ENCODE data around the gene TMEM51. TPM values are rescaled to one million over a fixed set of nuclear protein-coding genes. Genes with fewer than 3 reads are reported as not detected.

Gene TMEM51
- total RNA-seq, 4 donors from 2014 or later: 9.3 to 14.1 (median 11.6) TPM

GRCh38 chr1:15254559-15254958 is 101.0 kb downstream of the TMEM51 start:
- no peak for DNase-seq (ENCODE audit: low spot score in 2 of 2)
- TF ChIP-seq CTCF (IDR thresholded peaks at IDR 0.05) (no peak), EP300 (IDR thresholded peaks at IDR 0.05) (no peak), POLR2A (IDR thresholded peaks at IDR 0.05) (no peak)
- Histone ChIP-seq H3K36me3 (no peaks in the 10 kb centered on the region), H3K4me3 (no peak overlapping the region), H3K4me1 (no peaks in the 10 kb centered on the region), H3K27me3 (peaks cover 0 to 3% of the 10 kb centered on the region in 2 donors), H3K27ac (no peak overlapping the region), H3K9me3 (no peaks in the 10 kb centered on the region)
- 63 to 74% methylated on average over 2 of the region's 2 CpGs for WGBS, 2 donors

GRCh38 chr1:15255582-15256149 is 102.1 kb downstream of the TMEM51 start:
- TF ChIP-seq EP300 (IDR thresholded peaks at IDR 0.05): no peak
- TF ChIP-seq POLR2A (IDR thresholded peaks at IDR 0.05): no peak
- TF ChIP-seq CTCF (IDR thresholded peaks at IDR 0.05): no peak
- H3K4me3 ChIP-seq: no peak overlapping the region
- DNase-seq (ENCODE audit: low spot score in 2 of 2): no peak
- no peaks in the 10 kb centered on the region for H3K9me3 ChIP-seq
- no peak overlapping the region for H3K27ac ChIP-seq
- no peaks in the 10 kb centered on the region for H3K36me3 ChIP-seq
- 90 to 93% methylated on average over 4 of the region's 4 CpGs for WGBS, 2 donors
- no peaks in the 10 kb centered on the region for H3K27me3 ChIP-seq
- peaks cover 0 to 2% (median 0%) of the 10 kb centered on the region in 4 donors for H3K4me1 ChIP-seq

GRCh38 chr1:15256584-15256983 is 103.0 kb downstream of the TMEM51 start:
- whole genome bisulfite sequencing, 2 donors: 73 to 90% methylated on average over 3 of the region's 3 CpGs
- TF ChIP-seq CTCF (IDR thresholded peaks at IDR 0.05) (no peak), POLR2A (IDR thresholded peaks at IDR 0.05) (no peak), EP300 (IDR thresholded peaks at IDR 0.05) (no peak)
- Histone ChIP-seq H3K4me1 (peaks cover 0 to 5% (median 0%) of the 10 kb centered on the region in 4 donors), H3K27me3 (no peaks in the 10 kb centered on the region), H3K27ac (no peak overlapping the region), H3K36me3 (no peaks in the 10 kb centered on the region), H3K9me3 (no peaks in the 10 kb centered on the region), H3K4me3 (no peak overlapping the region)
- no peak for DNase-seq (ENCODE audit: low spot score in 2 of 2)

- H3K27me3 ChIP-seq: no peaks in the 10 kb centered on the region
- no peaks in the 10 kb centered on the region for H3K36me3 ChIP-seq
- peaks cover 0 to 5% (median 0%) of the 10 kb centered on the region in 4 donors for H3K4me1 ChIP-seq
- no peaks in the 10 kb centered on the region for H3K9me3 ChIP-seq
- TF ChIP-seq EP300 (IDR thresholded peaks at IDR 0.05): no peak
- no peak for TF ChIP-seq CTCF (IDR thresholded peaks at IDR 0.05)
- no peak for TF ChIP-seq POLR2A (IDR thresholded peaks at IDR 0.05)
- H3K27ac ChIP-seq: no peak overlapping the region
- DNase-seq (ENCODE audit: low spot score in 2 of 2): no peak
- H3K4me3 ChIP-seq: no peak overlapping the region
- 89% methylated on average over 14 of the region's 14 CpGs for WGBS, 2 donors
These were observed 103.8 kb downstream of the TMEM51 start for GRCh38 chr1:15257309-15257708.

GRCh38 chr1:15258833-15259621 is 105.5 kb downstream of the TMEM51 start:
- Histone ChIP-seq H3K27ac (peak overlapping the region in 3 of 4 donors; percentile 12 to 28 (median 17)), H3K36me3 (no peaks in the 10 kb centered on the region), H3K9me3 (no peaks in the 10 kb centered on the region), H3K27me3 (no peaks in the 10 kb centered on the region), H3K4me1 (peaks cover 0 to 5% (median 0%) of the 10 kb centered on the region in 4 donors), H3K4me3 (no peak overlapping the region)
- TF ChIP-seq EP300 (IDR thresholded peaks at IDR 0.05): peak in 1 of 2 donors; percentile 38
- TF ChIP-seq CTCF (IDR thresholded peaks at IDR 0.05): no peak
- DNase-seq (ENCODE audit: low spot score in 2 of 2): no peak
- 72 to 73% methylated on average over 13 of the region's 13 CpGs for WGBS, 2 donors

Data from tibial nerve (tissue), 4 donors.